Keratinocyte (primary cell): Measurements from ENCODE around the gene UBE2E3. TPM values are rescaled to one million over a fixed set of nuclear protein-coding genes. Genes with fewer than 3 reads are reported as not detected.

Experiments used
- DNase-seq: peaks from one replicate; pipeline ENCODE4 v3.0.0-alpha.2; 2011; ENCODE audit warnings: low read depth, missing footprints, low spot score
- FAIRE-seq: peaks from 2 replicates; lab custom pipeline; 2011; peaks lifted over from hg19 to GRCh38; lab: Jason Lieb, UNC
- H2AFZ ChIP-seq: 2 replicates; pipeline ENCODE4 v1.6.0; 2012; ENCODE audit warnings: low read length, control low read depth, inconsistent platforms; ENCODE audit not compliant: control insufficient read depth
- H3K27ac ChIP-seq: 2 replicates; pipeline ENCODE4 v1.5.1; 2011; ENCODE audit warnings: low read length; ENCODE audit not compliant: control insufficient read depth, insufficient read depth
- H3K27me3 ChIP-seq: 3 replicates; pipeline ENCODE4 v1.6.0; 2011; ENCODE audit warnings: low read length; ENCODE audit not compliant: control insufficient read depth, insufficient read depth; ENCODE audit errors: extremely low read depth
- H3K36me3 ChIP-seq, 2 experiments: 2 replicates in 1 of 2; 3 replicates in 1 of 2; pipeline ENCODE4 v1.5.1; 2011; ENCODE audit warnings: low read length in 2 of 2, mild to moderate bottlenecking in 1 of 2; ENCODE audit not compliant: control insufficient read depth in 2 of 2, insufficient read depth in 2 of 2; ENCODE audit errors: extremely low read depth in 1 of 2
- H3K4me1 ChIP-seq: 3 replicates; pipeline ENCODE4 v1.5.1; 2011; ENCODE audit warnings: low read length; ENCODE audit not compliant: control insufficient read depth, insufficient read depth; ENCODE audit errors: extremely low read depth
- H3K4me2 ChIP-seq: 3 replicates; pipeline ENCODE4 v1.6.0; 2011; ENCODE audit warnings: low read depth, low read length; ENCODE audit not compliant: control insufficient read depth, insufficient read depth; ENCODE audit errors: extremely low read depth
- H3K4me3 ChIP-seq, 3 experiments: fragments of 200-600 bp in 1 of 3; sonication (generic) in 1 of 3; 2 replicates in 2 of 3; 3 replicates in 1 of 3; pipeline ENCODE4 v1.5.1; 2011 to 2016; ENCODE audit warnings: low read length in 3 of 3, mild to moderate bottlenecking in 3 of 3, control low read depth in 2 of 3, inconsistent platforms in 1 of 3, low read depth in 1 of 3, mixed read lengths in 1 of 3, mixed run types in 1 of 3, moderate library complexity in 1 of 3; ENCODE audit not compliant: control insufficient read depth in 2 of 3, insufficient read depth in 2 of 3; ENCODE audit errors: extremely low read depth in 1 of 3
- H3K79me2 ChIP-seq: 2 replicates; pipeline ENCODE4 v1.6.0; 2012; ENCODE audit warnings: low read length; ENCODE audit not compliant: control insufficient read depth, insufficient read depth
- H3K9ac ChIP-seq: 3 replicates; pipeline ENCODE4 v1.6.0; 2011; ENCODE audit warnings: low read length; ENCODE audit not compliant: control insufficient read depth, insufficient read depth; ENCODE audit errors: extremely low read depth
- H3K9me1 ChIP-seq: 3 replicates; pipeline ENCODE4 v1.6.0; 2011; ENCODE audit warnings: low read length; ENCODE audit not compliant: control insufficient read depth, insufficient read depth; ENCODE audit errors: extremely low read depth
- H3K9me3 ChIP-seq: 2 replicates; pipeline ENCODE4 v1.5.1; 2012; ENCODE audit warnings: low read depth, low read length; ENCODE audit not compliant: control insufficient read depth
- H4K20me1 ChIP-seq: 3 replicates; pipeline ENCODE4 v1.6.0; 2011; ENCODE audit warnings: low read length; ENCODE audit not compliant: control insufficient read depth, insufficient read depth; ENCODE audit errors: extremely low read depth
- CTCF ChIP-seq, 3 experiments: IDR thresholded peaks in 1 of 3; conservative IDR thresholded peaks in 1 of 3; optimal IDR thresholded peaks in 1 of 3; 2 replicates in 2 of 3; 3 replicates in 1 of 3; pipeline versions ENCODE3 to v1.5.1; 2011; ENCODE audit warnings: low read length in 3 of 3, mild to moderate bottlenecking in 3 of 3, moderate library complexity in 2 of 3, control low read depth in 1 of 3, inconsistent platforms in 1 of 3; ENCODE audit not compliant: insufficient read depth in 2 of 3; ENCODE audit errors: extremely low read depth in 1 of 3
- EZH2 ChIP-seq: IDR thresholded peaks from one replicate; pipeline ENCODE4 v1.6.1; 2012; ENCODE audit warnings: inconsistent platforms, mild to moderate bottlenecking, low read length, moderate library complexity
- dilution Hi-C: fragments of 300-500 bp; cut with MboI; formaldehyde crosslinking; loops from one replicate; pipeline ENCODE4 v1.7.0; 2020; ENCODE audit warnings: low sequenced_read_pairs; ENCODE audit not compliant: extremely low pct_ligation_motif_present
- polyA plus RNA-seq, 5 experiments: library from polyadenylated mRNA; depleted of rRNA in 3 of 5; stranded (reverse) in 3 of 5; stranded (forward) in 1 of 5; unstranded in 1 of 5; fragments of >200 nt; gene quantifications; 1 replicate in 1 of 5; 2 replicates in 3 of 5; 3 replicates in 1 of 5; pipeline versions ENCODE4 v1.2.1 to v1.2.3, GENCODE V29; 2011 to 2012; ENCODE audit warnings: missing spikeins in 2 of 5, low read depth in 1 of 5, low replicate concordance in 1 of 5

UBE2E3 gene
- polyA plus RNA-seq, 1 donor (not counting 4 experiments of a cell fraction or from before 2014, with no cell fraction given), result 91.1 TPM

GRCh38 chr2:181072486-181073235 lies 92.3 kb downstream of the UBE2E3 start:
- H3K36me3 ChIP-seq, result no peaks in the 10 kb centered on the region
- no peaks in the 10 kb centered on the region for H3K27me3 ChIP-seq
- no peak overlapping the region for H3K9ac ChIP-seq
- H3K9me3 ChIP-seq, result no peaks in the 10 kb centered on the region
- dilution Hi-C loops, result no loop called here
- H3K4me1 ChIP-seq, result peaks cover 40% of the 10 kb centered on the region
- peaks cover 8% of the 10 kb centered on the region for H3K79me2 ChIP-seq
- no peak overlapping the region for H2AFZ ChIP-seq
- no peak overlapping the region for H3K27ac ChIP-seq
- H3K4me2 ChIP-seq, result no peak overlapping the region
- H3K4me3 ChIP-seq, result no peak overlapping the region
- no peak for TF ChIP-seq CTCF (optimal IDR thresholded peaks at IDR 0.05 in 1 of 3, IDR thresholded peaks at IDR 0.05 in 1 of 3, conservative IDR thresholded peaks at IDR 0.05 in 1 of 3; ENCODE audit: extremely low read depth in 1 of 3, insufficient read depth in 2 of 3, low read length in 3 of 3)
- TF ChIP-seq EZH2, result no peak
- no peaks in the 10 kb centered on the region for H4K20me1 ChIP-seq
- DNase-seq, result no peak
- no peak for FAIRE-seq
- H3K9me1 ChIP-seq, result no peaks in the 10 kb centered on the region

- DNase-seq (no peak), FAIRE-seq (no peak)
- peak overlapping the region in 1 of 3 experiments; percentile 33 for H3K4me3 ChIP-seq
- H3K36me3 ChIP-seq, result no peaks in the 10 kb centered on the region
- peak overlapping the region; percentile 49 for H3K27ac ChIP-seq
- H3K79me2 ChIP-seq, result peaks cover 8% of the 10 kb centered on the region
- H2AFZ ChIP-seq, result no peak overlapping the region
- no peaks in the 10 kb centered on the region for H4K20me1 ChIP-seq
- no peaks in the 10 kb centered on the region for H3K9me1 ChIP-seq
- no peak overlapping the region for H3K9ac ChIP-seq
- H3K4me2 ChIP-seq, result peak overlapping the region; percentile 60
- H3K9me3 ChIP-seq, result no peaks in the 10 kb centered on the region
- dilution Hi-C loops, result no loop called here
- no peaks in the 10 kb centered on the region for H3K27me3 ChIP-seq
- TF ChIP-seq EZH2 (no peak), CTCF (optimal IDR thresholded peaks at IDR 0.05 in 1 of 3, IDR thresholded peaks at IDR 0.05 in 1 of 3, conservative IDR thresholded peaks at IDR 0.05 in 1 of 3; ENCODE audit: extremely low read depth in 1 of 3, insufficient read depth in 2 of 3, low read length in 3 of 3) (no peak)
- peaks cover 40% of the 10 kb centered on the region for H3K4me1 ChIP-seq
Measured at GRCh38 chr2:181073896-181074295, 93.5 kb downstream of the UBE2E3 start.
